HG02884 (cell line): ENCODE measurements around the gene DGKD.

Source experiments
- ATAC-seq: cut with Tn5 transposase; IDR thresholded peaks from one replicate; pipeline ENCODE4 v1.9.1; 2021; ENCODE audit warnings: mild to moderate bottlenecking, moderate library complexity; ENCODE audit not compliant: unreplicated experiment

The DGKD gene

DNA sequence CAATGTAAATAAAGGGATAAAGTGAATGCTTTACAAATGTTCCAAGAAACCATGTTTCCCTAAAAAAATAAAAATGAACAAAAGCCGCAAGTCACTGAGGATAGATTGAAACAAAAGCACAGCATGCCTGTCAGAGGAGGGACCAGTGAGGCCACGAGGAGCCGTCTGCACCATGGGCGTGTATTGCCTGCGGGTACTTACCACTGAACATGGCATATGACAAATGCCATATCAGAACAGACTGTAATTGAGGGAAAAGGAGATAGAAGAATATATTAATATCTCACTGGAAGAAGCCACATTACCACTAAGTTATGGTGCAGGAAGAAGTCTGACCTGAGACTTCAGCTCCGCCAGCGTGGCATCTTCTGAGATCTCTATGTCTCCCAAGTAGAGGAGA is 136.5 kb downstream of the DGKD start:
- ATAC-seq: no peak

DNA sequence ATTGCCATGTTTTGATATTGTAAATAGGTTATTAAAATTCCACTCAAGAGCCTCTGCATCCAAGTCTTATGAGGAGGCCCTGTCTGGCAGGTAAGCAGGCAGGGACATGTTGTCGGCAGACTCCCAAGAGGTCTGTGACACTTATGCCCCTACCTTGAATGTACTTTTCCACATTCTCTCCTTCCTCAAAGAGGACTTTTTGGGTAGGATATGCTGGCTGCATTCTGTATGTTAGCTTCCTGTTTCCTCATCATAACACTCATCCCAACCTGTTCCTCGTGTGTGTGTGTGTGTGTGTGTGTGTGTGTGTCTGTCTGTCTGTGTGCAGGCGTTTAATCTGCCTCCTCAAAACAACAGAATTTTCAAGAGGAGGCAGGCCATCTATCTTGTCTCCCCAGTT is 137.0 kb downstream of the DGKD start:
- no peak for ATAC-seq

- ATAC-seq: no peak
Observed at GRCh38 chr2:233492078-233492477, 137.8 kb downstream of the DGKD start.

DNA sequence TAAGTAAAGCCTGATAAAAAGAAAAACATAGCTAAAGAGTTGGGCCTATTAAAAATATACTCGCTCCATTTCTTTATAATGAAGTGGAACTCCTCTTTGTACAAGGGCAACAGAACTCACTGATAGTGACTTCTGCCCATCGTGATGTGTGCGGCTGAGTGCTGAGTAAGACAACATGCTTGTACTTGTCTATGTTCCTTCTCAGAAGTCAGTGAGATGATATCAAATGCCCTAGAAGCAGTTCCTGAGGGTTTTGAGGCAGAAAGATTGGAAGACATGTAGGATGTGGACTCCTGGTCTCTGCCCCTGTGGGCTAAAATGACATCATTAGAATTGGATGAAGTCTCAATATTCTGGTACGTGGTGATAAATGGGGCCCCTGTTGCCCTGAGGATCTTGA is 138.5 kb downstream of the DGKD start:
- no peak for ATAC-seq

DNA sequence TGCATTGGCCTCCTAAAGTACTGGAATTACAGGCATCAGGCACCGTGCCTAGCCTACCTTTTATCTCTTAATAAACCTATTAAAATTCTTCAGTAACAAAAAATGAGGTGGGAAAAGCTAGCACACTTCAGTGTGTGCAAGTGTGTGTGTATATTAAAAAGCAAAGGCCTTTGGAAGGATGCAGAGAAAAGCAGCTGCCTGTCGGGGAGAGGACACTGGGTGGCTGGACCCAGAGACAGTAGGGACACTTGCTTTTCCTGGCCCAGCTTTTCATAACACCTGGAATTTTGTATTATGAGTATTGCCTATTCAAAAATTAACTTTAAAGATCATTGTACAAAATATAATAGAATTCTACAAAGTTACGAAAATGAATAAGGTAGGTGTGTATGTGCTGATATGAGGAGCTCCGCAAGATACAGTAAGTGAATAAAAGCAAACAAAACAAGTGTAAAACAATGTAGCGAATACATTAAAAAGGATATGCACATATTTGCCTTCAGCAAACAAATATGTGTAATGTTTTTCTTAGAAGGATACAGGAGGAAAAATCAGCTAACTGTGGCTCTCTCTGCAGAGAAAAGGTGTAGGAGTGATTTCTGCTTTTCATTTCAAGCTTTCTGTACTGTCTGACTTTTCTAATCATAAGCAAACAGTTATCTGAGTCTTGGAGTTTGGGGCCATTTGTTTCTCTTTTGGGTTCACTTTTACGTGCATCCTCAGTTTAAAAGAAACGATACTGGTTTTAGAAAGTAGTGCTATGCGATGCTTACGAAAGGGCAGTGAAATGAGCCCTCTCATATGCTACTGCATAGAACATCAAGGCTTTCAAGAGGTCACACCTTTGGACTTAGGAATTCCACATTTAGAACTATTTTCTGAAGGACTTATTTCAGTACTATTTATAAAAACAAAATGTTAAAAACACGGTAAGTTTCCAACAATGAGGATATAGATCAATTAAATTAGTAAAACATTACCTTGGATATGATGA is 141.5 kb downstream of the DGKD start:
- ATAC-seq: no peak

DNA sequence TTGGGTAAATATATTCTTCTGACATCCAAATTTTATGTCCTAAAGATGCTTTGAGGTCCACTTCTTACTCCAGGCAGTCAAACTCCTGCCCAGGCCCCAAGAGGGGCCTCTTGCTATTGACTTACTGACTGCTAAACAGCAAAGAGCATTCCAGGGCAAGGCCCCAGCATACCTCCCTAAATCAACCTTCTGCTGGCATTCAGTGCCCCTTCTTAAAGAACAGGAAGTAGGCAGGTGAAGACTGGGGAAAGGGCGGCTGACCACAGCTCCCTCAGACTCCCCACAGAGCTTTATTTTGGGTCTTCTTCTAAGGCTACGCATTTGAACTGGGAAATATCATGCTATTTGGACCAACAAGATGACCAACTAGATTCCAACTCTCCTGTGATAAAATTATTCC is 143.4 kb downstream of the DGKD start:
- ATAC-seq: no peak

- no peak for ATAC-seq
Observed at GRCh38 chr2:233498126-233498525, 143.8 kb downstream of the DGKD start.

DNA sequence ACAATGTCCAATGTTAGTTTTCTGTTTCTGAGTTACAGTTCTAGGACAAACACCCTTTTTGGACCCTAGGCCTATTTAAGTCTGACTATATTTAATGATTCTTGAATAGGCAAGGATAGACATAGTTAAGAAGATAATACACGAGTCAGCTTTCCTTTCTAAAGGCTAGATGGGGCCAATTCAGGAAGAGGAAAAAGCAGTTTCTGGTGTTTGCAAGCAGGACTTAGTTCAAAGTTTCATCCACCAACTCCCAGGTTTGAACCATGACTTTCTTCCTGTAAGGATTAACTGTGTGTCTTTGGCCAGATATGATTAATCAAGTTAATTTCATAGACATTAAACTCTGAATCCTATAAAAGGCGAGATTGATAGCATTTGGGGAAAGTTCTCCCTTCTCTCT is 145.6 kb downstream of the DGKD start:
- ATAC-seq: no peak

DNA sequence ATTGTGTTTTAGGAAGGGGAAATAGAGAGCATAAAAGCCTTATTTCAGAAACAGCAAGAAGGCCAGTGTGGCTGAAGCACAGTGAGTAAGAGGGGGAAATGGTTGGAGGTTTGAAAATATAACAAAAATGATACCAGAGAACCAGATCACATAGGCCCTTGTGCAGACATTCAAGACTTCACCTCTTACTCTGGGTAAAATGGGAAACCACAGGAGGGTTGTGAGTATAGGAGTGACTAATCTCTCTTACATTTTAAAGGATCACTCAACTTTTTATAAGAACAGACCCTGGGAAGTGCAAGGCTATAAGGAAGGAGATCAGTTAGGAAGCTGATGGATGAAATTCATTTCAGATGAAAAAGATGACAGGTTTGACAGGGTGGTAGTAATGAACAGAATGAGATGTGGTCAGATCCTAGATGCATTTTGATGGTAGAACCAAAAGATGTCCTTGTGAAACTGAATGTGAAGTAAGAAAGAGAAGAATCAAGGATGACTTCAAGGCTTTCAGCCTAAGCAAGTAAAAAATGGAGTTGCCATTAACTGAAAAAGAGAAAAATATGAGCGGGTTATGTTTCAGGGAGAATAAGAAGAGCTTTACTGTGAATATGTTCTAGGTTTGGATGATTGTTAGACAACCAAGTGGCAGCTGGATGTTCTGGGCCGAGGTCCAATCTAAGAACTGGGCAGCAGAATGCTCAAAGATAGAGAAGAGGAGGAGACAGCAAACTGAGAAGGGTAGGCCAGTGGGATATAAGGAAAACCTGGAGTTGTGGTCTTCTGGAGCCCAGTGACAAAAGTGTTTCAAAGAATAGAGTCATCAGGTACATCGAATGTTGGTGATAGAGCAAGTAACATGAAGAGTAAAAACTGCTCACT is 147.1 kb downstream of the DGKD start:
- no peak for ATAC-seq

GRCh38 chr2:233503481-233503880 is 149.2 kb downstream of the DGKD start:
- no peak for ATAC-seq

- ATAC-seq: no peak
Observed at GRCh38 chr2:233503947-233504637, 149.8 kb downstream of the DGKD start.

DNA sequence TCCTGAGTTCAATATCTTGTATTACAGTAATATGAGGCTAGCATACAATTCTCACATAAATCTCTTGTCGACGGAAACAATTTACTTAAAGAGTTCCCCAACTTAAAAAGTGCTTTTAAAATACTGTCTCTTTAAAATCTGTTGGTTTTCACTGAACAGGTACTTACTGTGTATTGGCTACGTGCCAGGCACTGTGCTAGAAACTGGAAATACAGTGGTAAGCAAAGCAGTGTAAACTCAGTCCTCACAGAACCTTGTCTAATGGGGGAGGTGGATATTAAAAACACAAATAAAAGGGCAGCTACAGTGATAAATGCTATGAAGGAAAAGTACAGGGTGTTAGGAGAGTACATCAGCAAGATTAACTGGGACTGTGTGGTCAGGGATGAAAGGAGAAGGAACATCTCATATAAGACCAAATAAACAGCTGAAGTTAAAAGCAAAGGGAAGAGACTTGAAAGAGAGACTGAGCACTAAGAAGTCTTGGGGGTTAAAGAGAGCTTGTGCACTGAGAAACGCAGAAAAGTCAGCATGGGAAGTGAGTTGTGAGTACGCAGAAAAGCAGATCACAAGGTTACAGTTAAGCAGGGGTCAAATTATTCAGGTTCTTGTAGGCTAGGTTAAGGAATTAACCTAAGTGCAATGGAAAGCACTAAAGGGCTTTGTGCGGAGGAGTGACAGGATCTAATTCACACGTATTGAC is 159.8 kb downstream of the DGKD start:
- ATAC-seq: no peak

- peak; percentile 85 for ATAC-seq
Observed at GRCh38 chr2:233519787-233520611, 165.7 kb downstream of the DGKD start.
